DMS79 (cell line): ENCODE results near the gene FLVCR2.
"Not testable (repeated sequence)": the region's sequence is repeated elsewhere in the genome, so short reads cannot be mapped to it uniquely, and the experiment has no call there.

Experiments
- DNase-seq: peaks from one replicate; lab custom pipeline; 2025; lab: John Stamatoyannopoulos, UW

FLVCR2 gene

DNA sequence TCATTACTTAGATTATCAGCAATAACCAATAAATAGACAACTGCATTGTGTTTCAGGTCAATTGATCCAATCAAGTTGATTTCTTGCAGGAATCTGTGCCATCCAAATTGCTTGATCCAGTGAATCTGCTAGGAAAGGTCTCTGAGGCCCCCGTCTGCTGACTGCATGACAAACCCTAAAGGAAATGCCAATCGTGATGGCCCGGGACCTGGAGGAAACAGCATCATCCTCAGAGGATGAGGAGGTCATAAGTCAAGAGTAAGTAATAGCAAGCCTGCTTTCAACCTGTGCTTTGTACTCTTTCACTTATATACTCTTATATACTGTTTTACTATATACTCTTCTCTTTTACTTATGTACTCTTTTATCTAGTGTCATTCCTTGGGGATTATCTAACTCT is 84.5 kb downstream of the FLVCR2 start:
- DNase-seq, result no peak

DNA sequence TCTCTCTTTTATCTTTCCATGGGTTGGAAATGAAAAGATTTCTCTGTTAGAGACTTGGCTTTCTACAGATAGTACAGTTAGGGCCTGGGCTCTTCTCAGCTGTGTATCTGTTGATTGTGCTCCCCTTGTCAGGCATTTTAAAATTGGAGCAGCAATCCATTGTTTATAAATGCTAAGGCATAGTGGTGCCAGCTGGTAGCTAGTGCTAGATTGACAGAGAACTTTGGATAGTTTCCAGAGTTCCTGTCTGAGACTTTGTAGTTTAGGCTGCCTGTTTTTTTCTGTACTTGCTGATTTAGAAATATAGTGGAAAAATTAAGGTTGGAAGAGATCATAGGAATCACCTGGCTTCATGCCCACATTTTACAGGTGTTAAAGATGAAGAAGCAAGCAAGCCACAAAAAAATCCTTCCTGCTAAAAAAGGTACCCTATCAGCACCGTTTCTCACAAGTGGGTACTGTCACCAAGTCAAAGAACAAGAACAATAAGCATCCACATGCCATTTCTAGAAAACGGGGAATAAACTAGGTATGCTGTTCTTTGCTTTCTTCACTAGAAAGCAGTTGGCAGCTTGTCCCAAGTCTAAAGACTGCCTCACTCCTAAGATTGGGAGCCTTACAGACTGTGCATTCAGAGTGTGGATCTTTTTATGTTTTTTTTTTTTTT is 88.8 kb downstream of the FLVCR2 start:
- no peak for DNase-seq

DNA sequence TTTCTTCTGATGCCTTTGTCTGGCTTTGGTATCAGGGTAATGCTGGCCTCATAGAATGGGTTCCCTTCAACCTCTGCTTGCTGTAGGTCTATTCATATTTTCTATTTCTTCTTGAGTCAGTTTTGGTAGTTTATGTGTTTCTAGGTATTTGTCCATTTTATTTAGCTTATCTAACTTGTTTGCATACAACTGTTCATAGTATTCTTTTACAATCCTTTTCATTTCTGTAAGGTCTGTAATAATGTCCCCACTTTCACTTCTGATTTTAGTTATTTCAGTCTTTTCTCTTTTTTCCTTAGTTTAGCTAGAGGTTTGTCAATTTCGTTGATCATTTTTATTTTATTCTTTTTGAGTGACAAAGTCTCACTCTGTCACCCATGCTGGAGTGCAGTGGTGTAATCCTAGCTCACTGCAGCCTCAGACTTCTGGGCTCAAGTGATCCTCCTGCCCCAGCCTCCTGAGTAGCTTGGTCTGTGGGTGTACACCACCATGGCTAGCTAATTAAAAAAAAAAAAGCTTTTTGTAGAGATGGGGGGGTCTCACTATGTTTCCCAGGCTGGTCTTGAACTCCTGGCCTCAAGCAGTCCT is 94.3 kb downstream of the FLVCR2 start:
- DNase-seq, result no peak

DNA sequence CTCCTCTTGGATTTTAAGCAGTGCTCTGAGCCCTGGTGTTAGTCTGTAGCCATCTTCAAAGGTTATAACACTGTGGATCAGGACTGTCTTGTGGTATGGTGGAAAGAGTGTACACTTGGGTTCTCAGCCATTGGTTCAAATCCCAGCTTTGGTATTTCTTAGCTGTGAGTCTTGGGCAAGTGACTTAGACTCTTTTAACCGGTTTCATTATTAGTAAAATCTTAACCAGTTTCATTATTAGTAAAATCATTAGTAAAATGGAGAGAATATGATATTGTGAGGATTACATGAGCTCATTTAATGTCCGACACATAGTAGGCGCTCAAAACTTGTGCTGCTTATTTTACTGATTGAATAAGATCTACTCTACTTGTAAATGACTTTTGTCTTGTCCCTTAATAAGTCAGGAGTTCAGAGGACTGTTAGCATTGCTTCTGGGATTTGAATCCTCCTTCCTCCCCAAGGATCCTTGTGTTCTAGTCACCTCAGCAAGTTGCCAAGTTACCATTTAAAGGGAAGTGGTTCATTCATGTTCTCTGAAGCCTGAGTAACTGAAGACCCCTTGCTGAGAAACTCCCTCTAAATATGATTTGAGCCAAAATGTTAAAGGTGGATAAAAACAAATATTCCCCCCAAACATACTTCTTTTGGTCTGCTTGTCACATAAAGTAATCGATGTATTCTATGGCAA is 95.1 kb downstream of the FLVCR2 start:
- DNase-seq, result no peak

DNA sequence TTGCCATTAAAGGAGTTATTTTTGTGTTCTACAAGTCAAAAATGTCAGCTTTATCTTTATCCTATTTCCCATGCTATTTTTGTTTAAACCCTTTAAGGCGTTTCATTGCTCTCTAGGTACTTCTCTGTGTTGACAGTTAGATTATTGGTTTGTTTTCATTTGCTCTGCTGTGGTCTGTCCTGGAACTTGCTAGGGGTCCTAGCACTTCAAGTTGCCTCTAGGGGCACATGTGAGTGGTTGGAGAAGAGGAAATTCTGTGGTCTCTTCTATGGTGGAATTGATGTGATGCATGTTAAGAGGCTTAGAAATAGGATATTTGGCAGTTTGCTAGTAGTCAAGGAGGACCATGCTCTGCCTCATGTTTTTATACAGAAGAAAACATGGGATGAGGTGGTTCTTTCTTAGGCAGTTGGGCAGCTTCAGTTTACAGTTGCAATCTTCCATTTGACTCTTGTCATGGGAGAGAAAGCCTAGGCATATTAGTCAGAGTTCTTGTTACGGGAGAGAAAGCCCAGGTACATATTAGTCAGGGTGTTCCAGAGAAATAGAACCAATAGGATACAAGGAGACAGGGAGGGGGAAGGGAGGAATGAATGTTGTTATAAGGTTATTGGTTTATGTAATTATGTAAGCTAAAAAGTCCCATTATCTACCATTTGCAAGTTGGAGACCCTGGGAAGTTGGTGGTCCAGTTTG is 97.0 kb downstream of the FLVCR2 start:
- DNase-seq, result peak; percentile 84

DNA sequence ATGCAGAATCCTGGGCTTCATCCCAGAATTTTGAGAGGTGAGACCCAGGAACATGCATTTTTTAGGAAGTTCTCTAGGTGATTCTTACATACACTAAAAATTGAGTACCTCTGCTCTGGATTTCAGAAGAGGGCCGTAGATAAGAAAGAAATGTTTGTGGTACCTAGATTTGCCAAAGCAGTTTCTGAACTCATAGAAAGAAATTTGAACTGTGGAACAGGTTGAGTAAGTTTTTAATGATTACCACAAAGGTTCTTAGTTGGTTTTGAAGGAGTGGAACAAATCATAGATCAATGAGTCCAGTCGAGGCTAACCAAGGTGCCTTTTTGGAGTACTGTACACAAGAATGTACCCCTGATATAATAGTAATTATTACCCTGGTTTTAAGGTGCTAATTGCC is 107.5 kb downstream of the FLVCR2 start:
- DNase-seq, result no peak

DNA sequence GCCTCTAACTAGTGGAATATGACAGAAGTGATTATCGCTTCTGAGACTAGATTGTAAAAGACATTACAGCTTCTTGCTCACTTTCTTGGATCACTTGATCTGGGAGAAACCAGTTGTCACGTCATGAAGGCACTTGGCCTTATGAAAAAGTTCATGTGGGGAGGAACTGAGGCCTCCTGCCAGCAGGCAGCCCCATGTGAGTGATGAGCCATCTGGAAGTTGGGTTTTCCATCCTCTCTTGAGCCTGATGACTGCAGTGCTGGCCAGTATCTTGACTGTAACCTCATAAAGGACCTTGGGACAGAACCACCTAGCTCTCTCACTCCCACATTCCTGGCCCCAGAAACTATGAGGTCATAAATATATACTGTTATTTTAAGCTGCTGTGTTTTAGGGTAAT is 110.6 kb downstream of the FLVCR2 start:
- DNase-seq, result no peak

DNA sequence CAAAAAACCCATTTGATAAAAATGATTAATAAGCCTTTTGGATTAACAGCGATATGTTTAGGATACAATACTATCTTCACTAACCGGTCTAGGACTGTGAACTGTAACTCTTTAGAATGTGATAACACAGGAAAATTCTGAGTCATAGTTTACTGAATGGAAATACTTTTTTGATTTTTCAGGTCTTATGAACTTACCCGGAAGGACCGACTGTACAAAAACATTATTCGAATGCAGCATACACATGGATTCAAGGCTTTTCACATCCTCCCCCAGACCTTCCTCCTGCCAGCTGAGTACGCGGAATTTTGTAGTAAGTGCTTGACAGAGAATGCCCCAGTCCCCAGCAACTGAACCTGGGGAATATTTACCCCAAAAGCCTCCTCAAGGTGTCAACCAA is 111.6 kb downstream of the FLVCR2 start:
- no peak for DNase-seq

DNA sequence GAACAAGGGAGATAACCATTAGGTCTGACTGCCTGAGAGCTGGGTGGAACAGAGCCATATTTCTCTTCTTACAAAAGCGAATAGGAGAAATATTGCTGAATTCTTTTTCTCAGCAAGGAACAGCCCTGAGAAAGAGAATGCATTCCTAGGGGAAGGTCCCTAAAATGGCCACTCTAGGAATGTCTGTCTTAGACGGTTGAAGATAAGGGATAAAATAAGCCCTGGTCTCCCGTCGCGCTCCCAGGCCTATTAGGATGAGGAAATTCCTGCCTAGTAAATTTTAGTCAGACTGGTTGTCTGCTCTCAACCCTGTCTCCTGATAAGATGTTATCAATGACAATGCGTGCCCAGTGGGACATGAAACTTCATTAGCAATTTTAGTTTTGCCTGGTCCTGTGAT is 116.6 kb downstream of the FLVCR2 start:
- DNase-seq, result not testable (repeated sequence)

DNA sequence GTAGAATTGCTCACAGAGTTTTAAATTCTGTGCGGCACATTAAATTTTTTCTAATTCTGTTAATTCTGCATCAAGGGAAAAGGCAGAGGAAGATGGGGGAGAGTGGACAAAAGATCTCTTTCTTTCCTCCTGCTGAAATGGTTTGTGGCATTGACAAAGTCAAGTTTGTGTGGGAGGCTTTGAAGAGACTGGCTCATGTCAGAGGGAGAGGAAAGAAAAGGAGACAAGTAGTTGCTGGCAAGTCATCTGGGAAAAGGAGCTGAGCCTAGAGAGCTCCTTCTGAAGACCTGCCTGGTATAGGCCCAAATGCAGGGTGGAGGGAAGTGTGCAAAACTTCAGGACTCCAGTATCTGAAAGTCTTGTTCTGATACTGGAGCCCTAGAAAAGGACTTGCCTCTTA is 119.0 kb downstream of the FLVCR2 start:
- DNase-seq, result no peak
